Stimulated activated CD4-positive, alpha-beta T cell treated with anti-CD3 and anti-CD28 coated beads, Interleukin-12 subunit alpha, Interleukin-12 subunit beta, amount 100 ng/mL, for 4 hours (primary cell): ENCODE measurements around the gene RAI14.

Source experiments
- DNase-seq: peaks from one replicate; pipeline ENCODE4 v3.0.0-alpha.2; 2020

Gene RAI14

GRCh38 chr5:34680896-34681295 is 24.8 kb downstream of the RAI14 start:
- no peak for DNase-seq

- DNase-seq, result no peak
Measured at GRCh38 chr5:34682926-34683623, 26.9 kb downstream of the RAI14 start.

GRCh38 chr5:34684281-34684979 is 28.3 kb downstream of the RAI14 start:
- no peak for DNase-seq

- no peak for DNase-seq
Measured at GRCh38 chr5:34684980-34685352, 28.8 kb downstream of the RAI14 start.

GRCh38 chr5:34685485-34686165 is 29.5 kb downstream of the RAI14 start:
- DNase-seq, result no peak

- no peak for DNase-seq
Measured at GRCh38 chr5:34686762-34687268, 30.7 kb downstream of the RAI14 start.

GRCh38 chr5:34687269-34688011 is 31.3 kb downstream of the RAI14 start:
- DNase-seq, result no peak

GRCh38 chr5:34688015-34688810 is 32.1 kb downstream of the RAI14 start:
- no peak for DNase-seq

GRCh38 chr5:34690301-34690700 is 34.2 kb downstream of the RAI14 start:
- no peak for DNase-seq

- DNase-seq, result no peak
Measured at GRCh38 chr5:34690898-34691297, 34.8 kb downstream of the RAI14 start.

GRCh38 chr5:34691326-34691725 is 35.2 kb downstream of the RAI14 start:
- DNase-seq, result no peak

- no peak for DNase-seq
Measured at GRCh38 chr5:34692786-34693185, 36.7 kb downstream of the RAI14 start.

- DNase-seq, result no peak
Measured at GRCh38 chr5:34694012-34694411, 37.9 kb downstream of the RAI14 start.

- no peak for DNase-seq
Measured at GRCh38 chr5:34694685-34695084, 38.6 kb downstream of the RAI14 start.

- no peak for DNase-seq
Measured at GRCh38 chr5:34695275-34696027, 39.3 kb downstream of the RAI14 start.

- no peak for DNase-seq
Measured at GRCh38 chr5:34697308-34698108, 41.4 kb downstream of the RAI14 start.

- no peak for DNase-seq
Measured at GRCh38 chr5:34698109-34698419, 41.9 kb downstream of the RAI14 start.

GRCh38 chr5:34698754-34699153 is 42.6 kb downstream of the RAI14 start:
- DNase-seq, result no peak

GRCh38 chr5:34699155-34700077 is 43.3 kb downstream of the RAI14 start:
- no peak for DNase-seq

- DNase-seq, result no peak
Measured at GRCh38 chr5:34700078-34700452, 43.9 kb downstream of the RAI14 start.
